IMR-90 (cell line): ENCODE results near the gene ATF4. TPM values are rescaled to one million over a fixed set of nuclear protein-coding genes. Genes with fewer than 3 reads are reported as not detected.

Experiments used
- ATAC-seq: fragments of 200-7000 bp; cut with Tn5 transposase; 2 replicates; pipeline ENCODE4 v1.9.1; 2020; ENCODE audit warnings: low read depth, mild to moderate bottlenecking, moderate library complexity
- BruUV-seq: library from RNA; stranded (reverse); fragments of 400-500 nt; replicated peaks from 2 replicates; lab custom pipeline; 2021; lab: Mats Ljungman, UMichigan
- CTCF ChIA-PET: fragments of 300-600 bp; formaldehyde crosslinking; extraction: SDS; loops from one replicate; lab custom pipeline; 2021; ENCODE audit warnings: antibody characterized with exemption; lab: Yijun Ruan, JAX
- POLR2A ChIA-PET: fragments of 300-600 bp; sonication (Branson Sonifier 250); formaldehyde crosslinking; loops from one replicate; lab custom pipeline; 2022; ENCODE audit warnings: antibody characterized with exemption; ENCODE audit not compliant: unreplicated experiment; lab: Charles Lee
- DNase-seq: peaks from one replicate; pipeline ENCODE4 v3.0.0; 2013
- H2AFZ ChIP-seq: replicated peaks from 2 replicates; pipeline ENCODE3; 2013; ENCODE audit warnings: low read length, mild to moderate bottlenecking; ENCODE audit not compliant: poor library complexity
- H2AK5ac ChIP-seq: 2 replicates; pipeline ENCODE4 v1.6.1; 2013; ENCODE audit warnings: low read depth, low read length, inconsistent platforms
- H2AK9ac ChIP-seq: replicated peaks from 2 replicates; pipeline ENCODE3; 2013; ENCODE audit warnings: mild to moderate bottlenecking, low read depth, low read length, moderate library complexity; ENCODE audit not compliant: poor library complexity
- H2BK120ac ChIP-seq: 2 replicates; pipeline ENCODE4 v1.6.1; 2013; ENCODE audit warnings: low read depth, low read length, inconsistent platforms
- H2BK15ac ChIP-seq: 3 replicates; pipeline ENCODE4 v1.6.1; 2013; ENCODE audit warnings: low read depth, low read length, inconsistent platforms
- H2BK20ac ChIP-seq: 2 replicates; pipeline ENCODE4 v1.6.1; 2013; ENCODE audit warnings: low read depth, mild to moderate bottlenecking, inconsistent platforms, low read length, moderate library complexity
- H2BK5ac ChIP-seq: 2 replicates; pipeline ENCODE4 v1.6.1; 2013; ENCODE audit warnings: mild to moderate bottlenecking, low read depth, low read length, inconsistent platforms; ENCODE audit not compliant: poor library complexity, severe bottlenecking
- H3K14ac ChIP-seq: replicated peaks from 2 replicates; pipeline ENCODE4 v1.6.1; 2013; ENCODE audit warnings: low read depth, low read length, inconsistent platforms
- H3K18ac ChIP-seq: 2 replicates; pipeline ENCODE4 v1.6.1; 2013; ENCODE audit warnings: low read depth, low read length, control low read depth
- H3K23ac ChIP-seq: 2 replicates; pipeline ENCODE4 v1.6.1; 2013; ENCODE audit warnings: low read depth, low read length, inconsistent platforms
- H3K27ac ChIP-seq: 2 replicates; pipeline ENCODE4 v1.5.1; 2013; ENCODE audit warnings: mild to moderate bottlenecking, control low read depth, low read length; ENCODE audit not compliant: insufficient read depth
- H3K27me3 ChIP-seq: 2 replicates; pipeline ENCODE4 v1.6.1; 2013; ENCODE audit warnings: low read length; ENCODE audit not compliant: control insufficient read depth, insufficient read depth
- H3K36me3 ChIP-seq: 2 replicates; pipeline ENCODE4 v1.6.1; 2013; ENCODE audit warnings: low read length, mixed read lengths; ENCODE audit not compliant: control insufficient read depth, insufficient read depth
- H3K4ac ChIP-seq: 2 replicates; pipeline ENCODE4 v1.6.1; 2013; ENCODE audit warnings: low read depth, low read length, inconsistent platforms
- H3K4me1 ChIP-seq: 2 replicates; pipeline ENCODE4 v1.6.1; 2013; ENCODE audit warnings: low read length, mixed read lengths; ENCODE audit not compliant: control insufficient read depth, insufficient read depth
- H3K4me2 ChIP-seq: 2 replicates; pipeline ENCODE4 v1.6.1; 2013; ENCODE audit warnings: low read depth, mild to moderate bottlenecking, control low read depth, low read length, moderate library complexity
- H3K4me3 ChIP-seq: 2 replicates; pipeline ENCODE4 v1.5.1; 2013; ENCODE audit warnings: low read depth, mild to moderate bottlenecking, control low read depth, low read length, moderate library complexity; ENCODE audit not compliant: insufficient read depth
- H3K56ac ChIP-seq: 2 replicates; pipeline ENCODE4 v1.6.1; 2013; ENCODE audit warnings: low read length, inconsistent platforms; ENCODE audit not compliant: insufficient read depth; ENCODE audit errors: extremely low read depth
- H3K79me1 ChIP-seq, 2 experiments: 2 replicates each; pipeline ENCODE4 v1.6.1; 2013; ENCODE audit warnings: low read length in 2 of 2, inconsistent platforms in 1 of 2, low read depth in 1 of 2
- H3K9ac ChIP-seq: 2 replicates; pipeline ENCODE4 v1.6.1; 2013; ENCODE audit warnings: low read depth, low read length, control low read depth
- H3K9me1 ChIP-seq: 2 replicates; pipeline ENCODE4 v1.6.1; 2013; ENCODE audit warnings: low read length, inconsistent platforms; ENCODE audit not compliant: insufficient read depth
- H3K9me3 ChIP-seq: 2 replicates; pipeline ENCODE4 v1.6.1; 2013; ENCODE audit warnings: low read length; ENCODE audit not compliant: control insufficient read depth, insufficient read depth
- H4K20me1 ChIP-seq: 2 replicates; pipeline ENCODE4 v1.6.1; 2013; ENCODE audit warnings: low read length, inconsistent platforms; ENCODE audit not compliant: insufficient read depth
- H4K5ac ChIP-seq: 2 replicates; pipeline ENCODE4 v1.6.1; 2013; ENCODE audit warnings: mild to moderate bottlenecking, low read depth, low read length, control low read depth
- H4K8ac ChIP-seq, 2 experiments: 2 replicates each; pipeline ENCODE4 v1.6.1; 2013; ENCODE audit warnings: low read depth in 2 of 2, low read length in 2 of 2, control low read depth in 1 of 2, inconsistent platforms in 1 of 2
- H4K91ac ChIP-seq: 2 replicates; pipeline ENCODE4 v1.6.1; 2013; ENCODE audit warnings: low read depth, low read length, inconsistent platforms; ENCODE audit not compliant: insufficient read depth
- BHLHE40 ChIP-seq: fragments of 150-350 bp; IDR thresholded peaks from 2 replicates; pipeline ENCODE4 v1.6.1; 2016; ENCODE audit warnings: mild to moderate bottlenecking, low read depth, low read length
- CEBPB ChIP-seq: IDR thresholded peaks from 2 replicates; pipeline ENCODE4 v1.6.1; 2012; ENCODE audit warnings: low read depth, low read length, improper control_type of control experiment
- CHD1 ChIP-seq: IDR thresholded peaks from 2 replicates; pipeline ENCODE4 v1.6.1; 2012; ENCODE audit warnings: low read depth, low read length, improper control_type of control experiment
- FOS ChIP-seq: fragments of 150-350 bp; IDR thresholded peaks from 2 replicates; pipeline ENCODE4 v1.6.1; 2016; ENCODE audit warnings: low read depth, low read length
- MAFK ChIP-seq: IDR thresholded peaks from 2 replicates; pipeline ENCODE4 v1.6.1; 2012; ENCODE audit warnings: low read depth, low read length, improper control_type of control experiment
- MAZ ChIP-seq: IDR thresholded peaks from 2 replicates; pipeline ENCODE4 v1.6.1; 2012; ENCODE audit warnings: low read depth, mild to moderate bottlenecking, low read length, improper control_type of control experiment, moderate library complexity, borderline replicate concordance
- MXI1 ChIP-seq: IDR thresholded peaks from 2 replicates; pipeline ENCODE4 v1.6.1; 2012; ENCODE audit warnings: low read depth, mild to moderate bottlenecking, low read length, moderate library complexity, borderline replicate concordance
- NFE2L2 ChIP-seq: fragments of 150-350 bp; IDR thresholded peaks from 2 replicates; pipeline ENCODE4 v1.6.1; 2016; ENCODE audit warnings: low read depth, mild to moderate bottlenecking, low read length
- RAD21 ChIP-seq: IDR thresholded peaks from 2 replicates; pipeline ENCODE4 v1.6.1; 2012; ENCODE audit warnings: low read length, improper control_type of control experiment
- RCOR1 ChIP-seq: IDR thresholded peaks from 2 replicates; pipeline ENCODE4 v1.6.1; 2012; ENCODE audit warnings: mild to moderate bottlenecking, low read length, improper control_type of control experiment; ENCODE audit not compliant: insufficient replicate concordance
- RFX5 ChIP-seq: IDR thresholded peaks from 2 replicates; pipeline ENCODE4 v1.8.0; 2012; ENCODE audit warnings: low read depth, mild to moderate bottlenecking, low read length, moderate library complexity
- SMC3 ChIP-seq: fragments of 150-350 bp; IDR thresholded peaks from 2 replicates; pipeline ENCODE4 v1.6.1; 2016; ENCODE audit warnings: low read depth, mild to moderate bottlenecking, antibody characterized with exemption, low read length, moderate library complexity
- WGBS, 2 experiments: methylation state at CpG; one replicate each; pipeline versions ENCODE4 v1.1.5 to v1.1.7; 2013; ENCODE audit warnings: missing lambda C conversion rate in 2 of 2; ENCODE audit not compliant: insufficient read length in 1 of 2; ENCODE audit errors: extremely low coverage in 2 of 2; 5-methylcytosine and 5-hydroxymethylcytosine counted together
- dilution Hi-C: fragments of 300-500 bp; cut with HindIII; formaldehyde crosslinking; loops from one replicate; pipeline ENCODE4 v1.14.3; 2018; ENCODE audit warnings: low sequenced_read_pairs; ENCODE audit not compliant: unreplicated experiment
- in situ Hi-C: fragments of 300-500 bp; cut with MboI; formaldehyde crosslinking; loops from 3 replicates; pipeline ENCODE4 v1.14.3; 2019; ENCODE audit warnings: low sequenced_read_pairs, inconsistent platforms, mixed read lengths
- intact Hi-C: fragments of 100-400 bp; cut with micrococcal nuclease; formaldehyde crosslinking; loops from 2 replicates; pipeline ENCODE4 v1.10.0; 2022
- polyA plus RNA-seq, 3 experiments: library from polyadenylated mRNA; depleted of rRNA; stranded (reverse); fragments of >200 nt; gene quantifications; 2 replicates each; pipeline ENCODE4 v1.2.3, GENCODE V29; 2012; ENCODE audit warnings: low replicate concordance in 1 of 3
- total RNA-seq: library from RNA; depleted of rRNA; stranded (reverse); fragments of >200 nt; gene quantifications from 2 replicates; pipeline ENCODE4 v1.2.3, GENCODE V29; 2012
- TF ChIP-seq, protein P1 (sequence below): fragments of 150-350 bp; IDR thresholded peaks from 2 replicates; pipeline ENCODE4 v1.6.1; 2017; ENCODE audit warnings: mild to moderate bottlenecking, antibody characterized with exemption, low read length, low read depth
- TF ChIP-seq, protein P2 (sequence below): conservative IDR thresholded peaks from 2 replicates; pipeline ENCODE4 v1.5.1; 2012; ENCODE audit warnings: mild to moderate bottlenecking, low read depth, low read length, improper control_type of control experiment

Gene ATF4
- total and polyA plus RNA-seq, 2 of the 4 experiments (the other 2 are of a cell fraction) = 148 to 662 TPM

DNA sequence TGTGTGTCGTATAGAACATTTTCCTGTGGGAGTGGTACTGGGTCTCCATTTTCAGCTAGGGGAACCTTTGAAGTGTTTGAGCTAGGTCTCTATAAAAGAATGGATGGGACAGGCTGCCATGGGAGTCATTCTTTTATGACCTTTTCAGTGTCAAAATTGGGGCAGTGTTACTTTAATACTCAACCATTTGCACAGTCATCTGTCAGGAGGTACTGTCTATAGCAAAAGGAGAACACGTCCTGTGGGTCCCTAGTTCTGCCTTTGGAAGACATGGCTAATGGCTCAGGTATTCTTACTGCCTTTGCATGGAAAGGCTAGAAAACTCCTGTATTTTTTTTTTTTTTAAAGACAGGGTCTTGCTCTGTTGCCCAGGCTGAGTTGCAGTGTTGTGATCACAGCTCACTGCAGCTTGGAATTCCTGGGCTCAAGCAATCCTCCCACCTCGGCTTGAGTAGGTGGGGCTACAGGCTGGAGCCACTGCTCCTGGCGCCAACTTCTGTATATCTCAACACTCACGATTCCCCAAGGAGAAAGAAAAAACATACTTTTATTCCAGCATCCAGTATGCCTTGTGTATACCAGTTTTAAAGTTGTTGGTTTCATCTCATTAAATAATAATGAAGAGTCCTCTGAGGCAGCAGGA, 2.1 kb upstream of the ATF4 start:
- CTCF ChIA-PET = interaction anchor here (0.6 kb wide), 1 partner anchor 627 kb away, joined by 4 read pairs; no protein-coding TSS in a partner anchor
- Histone ChIP-seq H3K14ac (peak overlapping the region; percentile 92), H3K9me3 (no peaks in the 10 kb centered on the region), H4K5ac (no peak overlapping the region), H2AFZ (no peak overlapping the region), H4K20me1 (peaks cover 42% of the 10 kb centered on the region), H3K27me3 (no peaks in the 10 kb centered on the region), H2BK120ac (no peak overlapping the region), H3K4me1 (peaks cover 4% of the 10 kb centered on the region), H3K79me1 (peaks cover 35 to 68% of the 10 kb centered on the region in 2 experiments), H3K9me1 (0 out of 2 replicates have a peak, but pooled peaks cover 2% of the 10 kb centered on the region), H3K4me3 (no peak overlapping the region), H2BK20ac (no peak overlapping the region), H2BK5ac (no peak overlapping the region), H3K9ac (peak overlapping the region; percentile 90; the same call in 1 of the 2 replicates), H3K4ac (peak overlapping the region; percentile 39; the same call in 1 of the 2 replicates), H3K36me3 (peaks cover 45% of the 10 kb centered on the region), H2AK9ac (no peak overlapping the region), H4K91ac (no peak overlapping the region), H3K4me2 (no peak overlapping the region), H3K18ac (no peak overlapping the region), H3K23ac (peak overlapping the region; percentile 95; the same call in 1 of the 2 replicates), H2AK5ac (peak overlapping the region; percentile 71; the same call in 1 of the 2 replicates), H4K8ac (peak overlapping the region; percentile 90 to 91; a peak in 2 of 4 replicates), H3K56ac (no peak overlapping the region), H3K27ac (no peak overlapping the region), H2BK15ac (no peak overlapping the region)
- no TSS peak for BruUV-seq
- intact Hi-C loops = loop anchor here (2.0 to 5.0 kb wide), 2 partner anchors 15 to 176 kb away; partner anchors contain the start of gene MIEF1
- POLR2A ChIA-PET = interaction anchor here (0.6 kb wide), 1 partner anchor 52 kb away, joined by 3 read pairs; no protein-coding TSS in a partner anchor
- WGBS, 2 experiments = no CpG with 5 or more reads among the region's 5 CpGs
- in situ Hi-C loops = loop anchor here (10.0 kb wide), 1 partner anchor 113 kb away; no protein-coding TSS in a partner anchor
- no peak for ATAC-seq
- DNase-seq = peak; percentile 30
- dilution Hi-C loops = no loop called here
- no peak for TF ChIP-seq RFX5
- no peak for TF ChIP-seq MAFK
- no peak for TF ChIP-seq FOS
- TF ChIP-seq, protein P1, sequence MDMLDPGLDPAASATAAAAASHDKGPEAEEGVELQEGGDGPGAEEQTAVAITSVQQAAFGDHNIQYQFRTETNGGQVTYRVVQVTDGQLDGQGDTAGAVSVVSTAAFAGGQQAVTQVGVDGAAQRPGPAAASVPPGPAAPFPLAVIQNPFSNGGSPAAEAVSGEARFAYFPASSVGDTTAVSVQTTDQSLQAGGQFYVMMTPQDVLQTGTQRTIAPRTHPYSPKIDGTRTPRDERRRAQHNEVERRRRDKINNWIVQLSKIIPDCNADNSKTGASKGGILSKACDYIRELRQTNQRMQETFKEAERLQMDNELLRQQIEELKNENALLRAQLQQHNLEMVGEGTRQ = no peak
- no peak for TF ChIP-seq BHLHE40
- TF ChIP-seq CEBPB = no peak
- no peak for TF ChIP-seq NFE2L2
- TF ChIP-seq, protein P2, sequence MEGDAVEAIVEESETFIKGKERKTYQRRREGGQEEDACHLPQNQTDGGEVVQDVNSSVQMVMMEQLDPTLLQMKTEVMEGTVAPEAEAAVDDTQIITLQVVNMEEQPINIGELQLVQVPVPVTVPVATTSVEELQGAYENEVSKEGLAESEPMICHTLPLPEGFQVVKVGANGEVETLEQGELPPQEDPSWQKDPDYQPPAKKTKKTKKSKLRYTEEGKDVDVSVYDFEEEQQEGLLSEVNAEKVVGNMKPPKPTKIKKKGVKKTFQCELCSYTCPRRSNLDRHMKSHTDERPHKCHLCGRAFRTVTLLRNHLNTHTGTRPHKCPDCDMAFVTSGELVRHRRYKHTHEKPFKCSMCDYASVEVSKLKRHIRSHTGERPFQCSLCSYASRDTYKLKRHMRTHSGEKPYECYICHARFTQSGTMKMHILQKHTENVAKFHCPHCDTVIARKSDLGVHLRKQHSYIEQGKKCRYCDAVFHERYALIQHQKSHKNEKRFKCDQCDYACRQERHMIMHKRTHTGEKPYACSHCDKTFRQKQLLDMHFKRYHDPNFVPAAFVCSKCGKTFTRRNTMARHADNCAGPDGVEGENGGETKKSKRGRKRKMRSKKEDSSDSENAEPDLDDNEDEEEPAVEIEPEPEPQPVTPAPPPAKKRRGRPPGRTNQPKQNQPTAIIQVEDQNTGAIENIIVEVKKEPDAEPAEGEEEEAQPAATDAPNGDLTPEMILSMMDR = no peak
- no peak for TF ChIP-seq RCOR1
- no peak for TF ChIP-seq MXI1
- TF ChIP-seq RAD21 = no peak
- no peak for TF ChIP-seq SMC3
- TF ChIP-seq MAZ = no peak
- TF ChIP-seq CHD1 = no peak
